HUES64 (cell line): ENCODE measurements around the gene DNAJC2.
A peak's percentile ranks its signal among the peaks of the same experiment; 100 is the strongest.
"Not testable (repeated sequence)": the region's sequence is repeated elsewhere in the genome, so short reads cannot be mapped to it uniquely, and the experiment has no call there.

ENCODE experiments used
- H3K27ac ChIP-seq: 2 replicates; pipeline ENCODE4 v1.7.0; 2013; ENCODE audit warnings: low read depth, low read length, inconsistent platforms
- H3K27me3 ChIP-seq: 2 replicates; pipeline ENCODE4 v1.6.1; 2013; ENCODE audit warnings: mild to moderate bottlenecking, low read length; ENCODE audit not compliant: insufficient read depth
- H3K36me3 ChIP-seq: 2 replicates; pipeline ENCODE4 v1.6.1; 2013; ENCODE audit warnings: mild to moderate bottlenecking, low read length; ENCODE audit not compliant: insufficient read depth
- H3K4me1 ChIP-seq: 2 replicates; pipeline ENCODE4 v1.6.1; 2013; ENCODE audit warnings: mild to moderate bottlenecking, low read length, moderate library complexity; ENCODE audit not compliant: insufficient read depth
- H3K4me3 ChIP-seq: 2 replicates; pipeline ENCODE4 v1.5.1; 2013; ENCODE audit warnings: mild to moderate bottlenecking, low read length, moderate library complexity
- H3K9ac ChIP-seq: 2 replicates; pipeline ENCODE4 v1.6.1; 2013; ENCODE audit warnings: mild to moderate bottlenecking, low read depth, low read length
- H3K9me3 ChIP-seq: 2 replicates; pipeline ENCODE4 v1.6.1; 2013; ENCODE audit warnings: low read depth, low read length; ENCODE audit not compliant: insufficient read depth
- WGBS: fragments of 150-250, 120-280 bp; methylation state at CpG from one replicate; pipeline ENCODE4 v1.1.7; 2013; ENCODE audit warnings: missing lambda C conversion rate; 5-methylcytosine and 5-hydroxymethylcytosine counted together

Gene DNAJC2

DNA sequence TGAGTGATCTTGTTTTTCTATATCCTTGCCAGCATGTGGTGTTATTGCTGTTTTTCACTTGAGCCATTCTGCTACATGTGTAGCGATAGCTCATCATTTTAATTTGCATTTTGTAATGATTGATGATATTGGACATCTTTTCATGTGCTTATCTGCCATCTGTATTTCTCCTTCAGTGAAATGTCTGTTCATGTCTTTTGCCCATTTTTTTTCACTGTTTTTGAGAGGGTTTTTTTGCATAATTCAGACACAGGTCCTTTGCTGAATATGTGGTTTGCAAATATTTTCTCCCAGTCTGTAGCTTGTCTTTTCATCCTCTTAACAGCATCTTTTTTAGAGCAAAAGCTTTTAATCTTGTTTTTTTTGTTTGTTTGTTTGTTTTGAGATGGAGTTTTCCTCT lies 51.0 kb downstream of the DNAJC2 start:
- no peak overlapping the region for H3K27ac ChIP-seq
- peaks cover 2% of the 10 kb centered on the region for H3K36me3 ChIP-seq
- 100% methylated on average over 1 of the region's 1 CpG for WGBS
- H3K9me3 ChIP-seq, result no peaks in the 10 kb centered on the region
- H3K27me3 ChIP-seq, result no peaks in the 10 kb centered on the region
- no peak overlapping the region for H3K4me3 ChIP-seq
- H3K4me1 ChIP-seq, result peaks cover 9% of the 10 kb centered on the region; the same call in 1 of the 2 replicates
- H3K9ac ChIP-seq, result no peak overlapping the region

GRCh38 chr7:103292122-103292521 lies 52.4 kb downstream of the DNAJC2 start:
- H3K36me3 ChIP-seq, result no peaks in the 10 kb centered on the region
- WGBS, result 79% methylated on average over 3 of the region's 3 CpGs
- H3K4me3 ChIP-seq, result no peak overlapping the region
- H3K27me3 ChIP-seq, result no peaks in the 10 kb centered on the region
- H3K4me1 ChIP-seq, result 0 out of 2 replicates have a peak, but pooled peaks cover 4% of the 10 kb centered on the region
- H3K27ac ChIP-seq, result no peak overlapping the region
- no peak overlapping the region for H3K9ac ChIP-seq
- no peaks in the 10 kb centered on the region for H3K9me3 ChIP-seq

GRCh38 chr7:103282802-103283427 lies 61.7 kb downstream of the DNAJC2 start:
- H3K4me3 ChIP-seq, H3K4me1 ChIP-seq, H3K36me3 ChIP-seq, H3K9ac ChIP-seq, H3K9me3 ChIP-seq, H3K27ac ChIP-seq: not testable (repeated sequence)
- H3K27me3 ChIP-seq, result peaks cover 37% of the 10 kb centered on the region
- WGBS, result 64% methylated on average over 1 of the region's 3 CpGs

- peaks cover 37% of the 10 kb centered on the region for H3K27me3 ChIP-seq
- not testable (repeated sequence) for H3K36me3 ChIP-seq, H3K27ac ChIP-seq, H3K9me3 ChIP-seq, H3K9ac ChIP-seq, H3K4me1 ChIP-seq
- WGBS, result 2% methylated on average over 25 of the region's 25 CpGs
- H3K4me3 ChIP-seq, result peak overlapping the region; percentile 65
Observed at GRCh38 chr7:103280803-103281155, 63.8 kb downstream of the DNAJC2 start.

- H3K9ac ChIP-seq, result peak overlapping the region; percentile 65
- peaks cover 37% of the 10 kb centered on the region for H3K27me3 ChIP-seq
- H3K4me1 ChIP-seq, H3K9me3 ChIP-seq, H3K36me3 ChIP-seq, H3K27ac ChIP-seq: not testable (repeated sequence)
- under 1% methylated on average over 71 of the region's 71 CpGs for WGBS
- peak overlapping the region; percentile 65 for H3K4me3 ChIP-seq
Observed at GRCh38 chr7:103279963-103280802, 64.4 kb downstream of the DNAJC2 start.

DNA sequence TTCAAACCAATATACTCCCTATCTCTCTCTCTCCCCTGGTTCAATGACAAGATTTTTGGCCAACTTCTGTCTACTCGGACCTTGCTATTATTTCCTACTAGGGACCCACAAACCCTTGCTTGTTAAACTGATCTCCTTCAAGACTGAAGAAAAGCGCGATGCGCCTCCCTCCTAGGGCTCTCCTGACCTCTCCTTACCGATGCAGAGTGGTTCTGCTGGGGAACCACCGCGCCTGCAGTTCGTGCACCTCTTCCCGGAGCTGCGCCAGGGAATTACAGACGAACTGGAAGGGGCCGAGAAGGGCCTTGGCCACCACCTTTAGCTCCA lies 65.0 kb downstream of the DNAJC2 start:
- not testable (repeated sequence) for H3K4me1 ChIP-seq, H3K36me3 ChIP-seq, H3K27ac ChIP-seq, H3K9me3 ChIP-seq
- WGBS, result 1% methylated on average over 12 of the region's 12 CpGs
- peaks cover 37% of the 10 kb centered on the region for H3K27me3 ChIP-seq
- peak overlapping the region; percentile 65 for H3K4me3 ChIP-seq
- H3K9ac ChIP-seq, result peak overlapping the region; percentile 65

DNA sequence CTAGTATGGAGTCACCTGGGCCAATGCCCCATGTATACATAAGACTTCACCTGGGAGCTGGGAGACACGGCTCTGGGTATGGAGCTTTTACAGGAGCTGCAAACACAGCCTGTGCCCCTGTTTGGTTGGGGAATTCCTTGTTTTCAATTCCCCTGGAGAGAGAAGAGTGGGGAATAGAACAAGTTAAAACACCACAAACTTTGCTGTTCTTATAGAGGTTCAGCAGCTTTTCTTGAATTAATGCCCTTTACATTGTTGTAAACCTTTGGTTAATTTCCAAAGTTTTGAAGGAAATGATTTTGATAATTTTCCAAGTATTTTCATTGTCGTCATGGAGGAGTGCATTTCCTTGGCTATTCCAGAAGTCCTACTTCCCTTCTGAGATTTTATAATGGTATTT lies 66.4 kb downstream of the DNAJC2 start:
- not testable (repeated sequence) for H3K27ac ChIP-seq, H3K4me3 ChIP-seq, H3K36me3 ChIP-seq, H3K4me1 ChIP-seq, H3K9ac ChIP-seq, H3K9me3 ChIP-seq
- WGBS, result 91% methylated on average over 1 of the region's 2 CpGs
- H3K27me3 ChIP-seq, result peaks cover 37% of the 10 kb centered on the region

- H3K36me3 ChIP-seq, H3K27ac ChIP-seq, H3K4me1 ChIP-seq, H3K9me3 ChIP-seq, H3K9ac ChIP-seq, H3K4me3 ChIP-seq: not testable (repeated sequence)
- WGBS, result 95% methylated on average over 24 of the region's 24 CpGs
- peaks cover 18% of the 10 kb centered on the region for H3K27me3 ChIP-seq
Observed at GRCh38 chr7:103274867-103275266, 69.7 kb downstream of the DNAJC2 start.

DNA sequence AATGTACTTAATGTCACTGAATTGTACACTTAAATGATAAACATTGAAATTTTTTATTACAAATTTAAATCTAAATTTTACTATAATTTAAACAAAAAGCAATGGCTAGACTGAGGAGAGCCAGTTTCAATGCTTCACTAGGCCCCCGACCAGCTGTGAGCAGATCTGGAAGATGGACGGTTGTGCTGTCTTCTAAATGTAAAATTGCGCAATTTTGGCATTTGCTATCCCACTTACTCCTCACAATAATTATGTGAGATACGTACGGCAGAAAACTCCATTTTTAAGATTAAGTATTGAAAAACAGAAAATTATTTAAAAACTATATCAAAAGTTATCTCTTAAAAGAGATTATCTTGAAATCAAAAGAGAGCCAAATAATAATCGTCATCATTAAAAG lies 71.2 kb downstream of the DNAJC2 start:
- 99% methylated on average over 3 of the region's 6 CpGs for WGBS
- H3K4me1 ChIP-seq, H3K36me3 ChIP-seq, H3K9ac ChIP-seq, H3K4me3 ChIP-seq, H3K9me3 ChIP-seq, H3K27ac ChIP-seq, H3K27me3 ChIP-seq: not testable (repeated sequence)

- H3K9ac ChIP-seq, H3K4me3 ChIP-seq, H3K27me3 ChIP-seq, H3K9me3 ChIP-seq, H3K4me1 ChIP-seq, H3K36me3 ChIP-seq, H3K27ac ChIP-seq: not testable (repeated sequence)
- WGBS, result 86% methylated on average over 1 of the region's 2 CpGs
Observed at GRCh38 chr7:103266229-103266628, 78.3 kb downstream of the DNAJC2 start.

DNA sequence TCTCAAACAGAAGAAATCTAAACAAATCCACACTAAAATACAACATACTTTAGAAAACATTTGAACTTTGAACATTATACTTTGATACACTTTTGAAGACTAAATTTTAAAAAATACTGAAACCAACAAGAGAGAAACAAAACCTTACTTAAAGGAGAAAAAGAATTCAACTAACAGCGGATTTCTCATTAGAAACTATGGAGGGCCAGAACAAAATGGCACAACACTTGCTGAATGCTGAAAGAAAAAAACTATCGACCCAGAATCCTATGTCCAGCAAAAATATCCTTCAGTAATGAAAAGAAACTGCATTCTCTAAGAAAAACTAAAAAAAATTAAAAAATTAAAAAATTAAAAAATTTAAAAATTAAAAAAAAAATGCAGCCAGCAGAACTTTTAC lies 80.5 kb downstream of the DNAJC2 start:
- not testable (repeated sequence) for H3K9me3 ChIP-seq, H3K4me3 ChIP-seq, H3K4me1 ChIP-seq, H3K27ac ChIP-seq, H3K27me3 ChIP-seq, H3K9ac ChIP-seq, H3K36me3 ChIP-seq
- WGBS, result 92% methylated on average over 1 of the region's 2 CpGs
